Prostate gland (tissue), 2 donors: ENCODE results near the gene CALHM6.

Source experiments
- CTCF ChIP-seq, 4 experiments: fragments of 200-600 bp in 2 of 4; fragments of 450-650 bp in 2 of 4; sonication (generic) in 2 of 4; IDR thresholded peaks; 1 replicate in 3 of 4; 2 replicates in 1 of 4; pipeline ENCODE4 v1.5.1; 2016 to 2019; ENCODE audit warnings: antibody characterized with exemption in 4 of 4, mild to moderate bottlenecking in 2 of 4, moderate library complexity in 2 of 4
- POLR2A ChIP-seq: fragments of 450-650 bp; IDR thresholded peaks from one replicate; pipeline ENCODE4 v1.6.1; 2016; ENCODE audit warnings: antibody characterized with exemption, mild to moderate bottlenecking

- TF ChIP-seq CTCF (IDR thresholded peaks at IDR 0.05) (no peak), POLR2A (no peak)
These were observed 34.6 kb upstream of the CALHM6 start for GRCh38 chr6:116426551-116426950.
